ENCODE data around the gene LHX2.

The LHX2 gene

DNA sequence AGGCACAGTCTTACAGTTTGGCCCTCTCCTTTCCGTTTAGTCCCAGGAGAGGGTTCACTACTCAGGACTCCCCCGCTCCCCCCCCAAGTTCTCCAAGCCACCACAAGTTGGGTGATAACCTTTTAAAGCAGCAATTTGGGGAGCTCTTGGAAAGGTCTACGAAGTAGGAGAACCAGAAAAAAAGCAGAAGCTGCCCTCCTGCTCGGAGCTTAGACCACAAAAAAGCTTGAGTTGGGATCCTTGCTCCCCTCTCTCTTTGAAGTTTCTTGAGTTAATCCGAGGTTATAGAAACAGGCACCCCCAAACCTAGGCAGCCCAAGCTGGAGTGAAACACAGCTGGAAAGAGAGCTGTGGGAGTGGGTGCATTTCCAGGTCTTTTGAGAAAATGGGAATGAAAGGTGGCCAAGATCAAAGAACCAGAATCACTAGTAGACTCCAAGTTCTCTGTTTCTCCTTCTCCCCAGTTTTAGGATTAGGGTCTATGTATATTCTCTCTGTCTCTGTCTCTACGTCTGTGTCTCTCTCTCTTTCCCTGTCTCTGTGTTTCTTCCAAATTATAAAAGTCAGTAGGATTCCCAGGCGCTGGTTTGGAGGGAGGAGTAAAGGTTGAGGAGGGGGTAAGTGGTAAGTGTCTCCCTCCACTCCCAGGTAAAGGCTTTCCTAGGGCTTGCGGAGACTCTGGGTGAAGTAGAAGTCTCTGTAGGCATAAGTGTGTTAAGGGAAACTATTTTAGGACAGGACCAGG, 2.8 kb downstream of the LHX2 start:
- no peak for DNase-seq

DNA sequence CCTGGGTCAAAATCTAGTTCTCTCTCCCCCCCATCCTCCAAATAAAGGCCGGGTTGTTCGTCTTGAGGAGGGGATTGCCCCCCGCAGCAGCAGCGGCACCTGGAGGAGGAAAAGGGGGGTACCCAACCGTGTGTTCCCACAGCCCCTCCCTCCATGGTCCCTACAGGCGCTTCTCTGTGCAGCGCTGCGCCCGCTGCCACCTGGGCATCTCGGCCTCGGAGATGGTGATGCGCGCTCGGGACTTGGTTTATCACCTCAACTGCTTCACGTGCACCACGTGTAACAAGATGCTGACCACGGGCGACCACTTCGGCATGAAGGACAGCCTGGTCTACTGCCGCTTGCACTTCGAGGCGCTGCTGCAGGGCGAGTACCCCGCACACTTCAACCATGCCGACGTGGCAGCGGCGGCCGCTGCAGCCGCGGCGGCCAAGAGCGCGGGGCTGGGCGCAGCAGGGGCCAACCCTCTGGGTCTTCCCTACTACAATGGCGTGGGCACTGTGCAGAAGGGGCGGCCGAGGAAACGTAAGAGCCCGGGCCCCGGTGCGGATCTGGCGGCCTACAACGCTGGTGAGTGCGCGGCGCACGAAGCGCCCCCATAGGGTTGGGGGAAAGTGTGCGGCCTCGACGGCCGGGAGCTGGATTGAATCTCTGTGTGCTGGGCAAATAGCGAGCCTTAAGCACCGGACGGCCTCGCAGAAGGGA, 3.5 kb downstream of the LHX2 start:
- no peak for DNase-seq

DNA sequence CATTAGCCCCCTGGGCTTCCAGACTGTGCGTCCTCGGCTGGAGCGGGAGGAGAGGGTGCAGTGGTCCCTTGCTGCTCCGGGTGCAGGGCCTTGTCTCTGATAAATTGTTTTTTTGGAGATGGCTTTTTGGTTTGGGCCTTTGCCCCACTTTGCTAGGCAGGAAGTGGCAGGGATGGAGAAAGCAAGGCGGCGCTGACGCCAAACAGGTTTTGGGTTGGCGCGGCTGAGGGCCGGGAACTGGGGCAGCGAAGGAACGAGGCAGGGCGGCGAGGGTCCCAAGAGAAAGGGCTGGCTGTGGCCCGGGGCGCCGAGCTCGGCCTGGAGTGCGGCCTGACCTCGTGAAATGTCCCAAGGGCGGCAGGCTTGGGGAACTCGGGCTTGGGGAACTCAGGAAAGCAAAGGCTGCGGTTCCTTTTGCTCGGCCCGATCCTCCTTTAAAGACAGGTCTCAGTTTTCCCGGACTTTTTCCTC, 4.1 kb downstream of the LHX2 start:
- DNase-seq, result no peak

DNA sequence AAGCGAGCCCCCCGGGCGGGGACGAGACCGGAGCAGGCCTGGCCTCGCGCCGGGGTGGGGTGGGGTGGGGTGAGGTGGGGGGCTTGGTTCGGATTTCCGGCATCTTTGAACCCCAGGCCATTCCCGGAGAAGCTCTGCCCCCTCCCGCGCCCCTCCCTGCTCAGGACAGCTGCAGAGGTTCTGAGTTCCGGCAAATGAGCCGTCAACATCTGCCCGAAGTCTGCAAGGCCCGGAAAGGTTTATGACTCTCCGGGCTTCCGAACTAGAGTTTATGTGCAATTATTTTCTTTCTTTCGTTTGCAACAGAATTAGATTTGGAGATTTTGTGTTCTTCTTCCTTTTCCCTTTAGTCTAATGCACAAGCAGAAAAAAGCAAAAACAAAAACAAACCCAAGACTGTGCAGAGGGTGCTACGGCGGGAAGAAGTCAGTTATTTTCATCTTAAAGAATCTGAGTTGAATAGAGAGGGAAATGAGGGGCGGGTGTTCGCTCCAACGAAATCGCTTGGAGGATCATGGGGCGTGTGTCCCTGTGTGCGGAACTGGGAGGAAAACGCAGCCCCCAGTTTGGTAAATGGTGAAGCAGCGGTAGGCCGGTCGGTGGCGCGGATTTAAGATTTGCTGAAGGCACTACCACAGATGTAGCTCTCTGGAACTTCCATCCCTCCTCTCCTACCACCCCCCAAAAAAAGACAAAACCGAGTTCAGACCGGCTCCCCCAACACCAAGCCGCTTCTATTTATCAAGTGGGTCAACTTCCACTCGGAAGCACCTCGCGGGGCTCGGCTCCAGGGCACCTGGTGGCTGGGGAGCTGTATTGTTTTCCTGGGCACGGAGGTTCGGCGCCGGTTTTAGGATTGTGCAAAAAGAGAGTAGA, 4.8 kb downstream of the LHX2 start:
- no peak for DNase-seq

DNA sequence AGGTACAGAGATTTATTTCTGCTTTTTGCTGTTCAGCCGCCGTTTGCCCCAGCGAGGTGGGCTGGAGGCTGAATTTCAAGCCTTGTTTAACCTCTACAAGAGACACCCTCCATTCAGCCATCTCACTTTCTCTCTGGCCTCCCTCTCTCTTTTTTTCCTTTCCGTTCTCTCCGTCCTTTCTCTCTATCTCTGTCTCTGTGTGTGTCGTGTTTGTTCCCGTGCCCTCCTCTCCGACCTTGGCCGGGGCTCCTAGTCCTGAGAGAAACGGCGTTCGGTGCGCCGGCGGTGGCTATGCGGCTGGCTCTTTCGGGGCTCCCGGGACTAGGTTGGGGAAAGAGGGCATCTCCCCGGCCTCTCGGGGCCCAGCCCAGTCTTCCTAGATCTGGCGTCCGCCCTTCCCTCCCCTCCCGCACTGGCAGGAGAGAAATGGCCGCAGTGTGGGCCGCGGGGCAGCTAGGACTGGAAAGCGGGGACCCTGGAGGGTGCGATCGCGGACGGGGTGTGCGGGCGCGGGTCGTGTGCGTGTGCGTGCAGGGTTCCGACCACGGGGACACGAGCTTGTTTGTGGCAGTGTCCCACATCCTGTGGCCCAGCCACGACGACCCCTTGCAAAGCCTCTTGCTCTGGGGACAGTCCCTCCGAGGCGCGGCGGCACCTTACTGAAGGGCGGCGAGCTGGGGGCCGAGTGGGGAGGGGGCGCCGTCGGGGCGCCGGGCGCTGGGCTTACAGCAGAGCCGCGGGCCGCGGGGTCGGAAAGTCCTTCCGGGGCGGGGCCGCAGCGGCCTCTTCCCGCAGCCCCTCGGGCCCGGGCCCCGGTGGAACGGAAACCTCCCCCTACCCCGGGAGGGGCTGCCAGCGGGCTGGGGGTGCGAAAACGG, 5.7 kb downstream of the LHX2 start:
- no peak for DNase-seq

DNA sequence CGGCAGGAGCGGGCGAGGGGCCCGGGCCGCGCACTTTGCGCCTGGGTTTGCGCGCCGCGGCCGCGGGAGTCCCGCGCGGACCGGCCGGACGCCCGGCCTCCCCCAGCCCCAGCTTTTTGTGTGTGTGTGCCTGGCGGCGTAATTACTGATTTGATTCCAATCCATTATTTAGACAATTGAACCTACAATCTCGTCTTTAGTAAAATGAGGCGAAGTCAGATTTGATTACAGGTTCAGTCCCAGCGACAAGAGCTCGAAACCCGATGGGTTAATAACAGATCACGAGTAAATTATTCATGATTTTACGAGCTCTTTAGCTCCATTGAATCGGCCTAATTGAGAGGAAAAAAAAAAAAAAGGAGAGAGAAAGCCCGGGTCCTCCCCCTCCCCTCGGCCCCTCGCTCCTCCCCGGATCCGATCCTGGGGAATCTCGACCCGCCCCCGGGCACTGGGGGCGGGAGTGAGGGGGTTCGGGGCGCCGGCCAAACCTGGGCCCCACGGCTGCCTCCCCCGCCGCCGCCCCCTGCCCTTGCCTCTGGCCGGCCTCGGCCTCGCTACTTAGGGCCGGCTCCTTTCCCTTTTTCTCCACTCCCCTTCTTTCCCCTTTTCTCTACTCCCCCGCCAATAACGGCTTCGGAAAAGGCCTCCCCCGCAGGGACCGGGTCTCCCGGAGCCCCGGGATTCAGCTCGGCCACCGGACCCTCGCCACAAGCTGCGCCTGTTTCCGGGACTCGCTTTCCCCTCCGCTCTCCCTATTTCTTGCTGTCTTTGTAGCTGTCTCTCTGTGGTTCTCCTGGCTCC, 6.6 kb downstream of the LHX2 start:
- DNase-seq, result no peak

DNA sequence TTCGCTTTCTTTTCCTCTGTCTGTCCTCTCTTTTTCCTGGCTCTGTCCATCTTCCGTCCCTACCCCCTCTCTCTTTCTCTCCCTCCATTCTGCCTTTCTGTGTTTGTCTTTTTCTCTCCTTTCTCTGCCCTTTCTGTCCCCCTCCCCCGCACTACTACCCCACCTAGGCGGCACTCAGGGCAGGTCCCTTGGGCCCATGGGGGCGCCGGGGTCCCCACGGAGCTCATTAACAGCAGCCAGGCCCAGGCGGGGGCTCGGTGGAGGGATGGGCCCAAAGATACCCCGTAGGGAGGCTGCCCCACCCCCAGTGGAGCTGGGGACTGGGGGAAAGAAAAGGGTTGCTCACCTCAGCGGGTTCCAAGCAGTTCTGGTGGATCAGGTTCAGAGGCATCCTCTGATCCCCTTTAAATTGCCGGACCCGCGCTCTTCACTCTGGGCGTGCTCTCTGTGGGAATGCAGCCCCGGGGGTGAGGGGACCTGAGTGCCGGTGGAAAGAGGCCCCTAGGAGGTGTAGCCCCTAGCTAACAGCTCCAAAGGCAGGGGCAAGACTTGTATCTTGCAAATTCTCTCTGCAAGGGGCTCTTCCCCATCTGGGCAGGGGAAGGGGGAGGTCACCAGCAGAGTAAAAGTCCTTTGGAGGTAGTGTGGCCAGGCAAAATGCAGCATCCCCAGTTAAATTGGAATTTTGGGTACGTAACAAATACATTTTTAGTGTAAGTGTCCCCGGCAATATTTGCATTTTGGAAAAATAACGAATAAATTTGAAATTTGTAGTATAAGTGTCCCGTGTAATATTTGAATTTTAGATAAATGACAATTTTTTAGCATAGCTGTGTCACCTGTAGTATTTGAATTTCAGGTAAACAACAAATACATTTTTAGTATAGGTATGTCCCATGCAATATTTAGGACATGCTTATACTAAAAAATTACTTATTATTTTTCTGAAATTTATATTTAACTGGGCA, 7.4 kb downstream of the LHX2 start:
- no peak for DNase-seq

DNA sequence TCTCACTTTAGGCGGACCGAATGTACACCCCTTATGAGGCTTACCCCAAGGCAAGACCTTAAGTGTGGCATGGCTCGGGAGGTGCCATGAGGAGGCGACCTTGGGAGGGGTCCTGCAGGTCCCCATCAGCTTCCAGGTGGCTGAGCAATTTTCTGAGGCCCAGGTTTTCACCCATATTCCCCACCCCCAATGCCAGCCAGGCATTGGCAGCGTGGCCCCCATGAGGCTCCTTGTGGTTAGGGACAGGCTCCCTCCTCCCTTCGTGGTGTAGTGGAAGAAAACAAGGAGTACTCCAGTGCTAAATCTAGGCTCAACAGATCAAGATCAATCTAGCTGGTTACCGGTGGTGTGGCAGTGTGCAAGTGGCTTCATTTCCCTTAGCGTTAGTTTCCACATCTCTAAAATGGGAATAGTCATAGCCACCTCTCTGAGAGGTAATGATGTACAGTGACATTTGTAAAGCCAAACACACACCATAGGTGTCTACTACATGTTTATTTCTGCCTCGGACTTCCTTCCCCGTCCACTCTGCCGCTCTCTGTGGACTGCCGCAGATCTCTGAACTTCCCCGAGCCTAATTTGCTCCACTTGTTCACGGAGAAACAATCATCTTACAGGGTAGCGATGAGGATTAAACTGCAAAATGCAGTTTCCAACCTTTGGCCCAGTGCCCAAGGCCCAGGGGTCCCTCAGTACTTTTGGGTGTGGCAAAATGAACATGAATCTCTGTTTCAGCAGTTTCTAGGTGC, 8.4 kb downstream of the LHX2 start:
- no peak for DNase-seq

DNA sequence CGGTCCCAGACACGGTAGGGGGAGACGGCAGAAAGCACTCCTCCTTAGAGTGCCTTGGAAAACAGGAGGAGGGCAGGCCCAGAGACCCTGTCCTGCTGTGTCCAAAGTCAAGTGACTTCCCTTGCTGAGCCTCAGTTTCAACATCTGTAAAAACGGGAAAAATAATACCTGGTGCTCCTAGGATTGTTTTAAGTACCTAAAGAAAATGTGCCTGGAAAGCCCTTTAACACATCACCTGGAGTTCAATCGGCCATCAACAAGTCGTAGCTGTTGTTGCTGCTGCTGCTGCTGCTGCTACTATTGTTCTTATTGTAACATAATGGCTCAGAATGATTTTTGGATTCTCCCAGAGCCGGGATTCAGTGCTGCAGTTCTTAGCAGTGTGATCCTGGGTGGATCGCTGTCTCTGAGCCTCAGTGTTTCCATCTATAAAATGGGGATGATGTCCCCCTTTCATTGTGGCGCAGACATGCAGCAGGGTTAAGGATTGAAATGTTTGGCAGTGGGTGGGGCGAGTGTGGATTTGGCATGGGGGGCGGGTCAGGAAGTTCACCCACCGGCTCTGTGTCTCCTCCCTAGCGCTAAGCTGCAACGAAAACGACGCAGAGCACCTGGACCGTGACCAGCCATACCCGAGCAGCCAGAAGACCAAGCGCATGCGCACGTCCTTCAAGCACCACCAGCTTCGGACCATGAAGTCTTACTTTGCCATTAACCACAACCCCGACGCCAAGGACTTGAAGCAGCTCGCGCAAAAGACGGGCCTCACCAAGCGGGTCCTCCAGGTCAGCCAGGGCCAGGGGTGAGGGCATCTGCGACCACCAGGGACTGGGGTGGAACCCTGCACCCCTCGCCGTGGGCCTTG, 9.2 kb downstream of the LHX2 start:
- DNase-seq, result no peak

DNA sequence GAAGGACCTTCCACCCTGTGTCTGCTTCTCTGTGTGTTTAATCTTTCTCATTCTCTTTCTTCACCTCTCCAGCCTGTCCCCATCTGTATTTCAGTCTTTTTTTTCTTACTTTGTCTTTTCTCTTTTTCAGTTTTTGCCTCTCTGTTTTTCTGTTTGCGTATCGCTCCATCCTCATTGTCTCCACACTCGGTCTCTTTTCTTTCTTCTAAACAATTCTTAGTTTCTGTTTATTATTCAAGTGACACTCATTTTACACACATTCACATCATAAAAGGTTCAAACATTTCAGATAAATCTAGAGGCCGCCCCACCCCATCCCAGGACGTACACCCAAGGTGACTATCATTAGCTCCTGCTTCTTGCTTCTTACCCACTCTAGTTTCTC, 9.8 kb downstream of the LHX2 start:
- no peak for DNase-seq

DNA sequence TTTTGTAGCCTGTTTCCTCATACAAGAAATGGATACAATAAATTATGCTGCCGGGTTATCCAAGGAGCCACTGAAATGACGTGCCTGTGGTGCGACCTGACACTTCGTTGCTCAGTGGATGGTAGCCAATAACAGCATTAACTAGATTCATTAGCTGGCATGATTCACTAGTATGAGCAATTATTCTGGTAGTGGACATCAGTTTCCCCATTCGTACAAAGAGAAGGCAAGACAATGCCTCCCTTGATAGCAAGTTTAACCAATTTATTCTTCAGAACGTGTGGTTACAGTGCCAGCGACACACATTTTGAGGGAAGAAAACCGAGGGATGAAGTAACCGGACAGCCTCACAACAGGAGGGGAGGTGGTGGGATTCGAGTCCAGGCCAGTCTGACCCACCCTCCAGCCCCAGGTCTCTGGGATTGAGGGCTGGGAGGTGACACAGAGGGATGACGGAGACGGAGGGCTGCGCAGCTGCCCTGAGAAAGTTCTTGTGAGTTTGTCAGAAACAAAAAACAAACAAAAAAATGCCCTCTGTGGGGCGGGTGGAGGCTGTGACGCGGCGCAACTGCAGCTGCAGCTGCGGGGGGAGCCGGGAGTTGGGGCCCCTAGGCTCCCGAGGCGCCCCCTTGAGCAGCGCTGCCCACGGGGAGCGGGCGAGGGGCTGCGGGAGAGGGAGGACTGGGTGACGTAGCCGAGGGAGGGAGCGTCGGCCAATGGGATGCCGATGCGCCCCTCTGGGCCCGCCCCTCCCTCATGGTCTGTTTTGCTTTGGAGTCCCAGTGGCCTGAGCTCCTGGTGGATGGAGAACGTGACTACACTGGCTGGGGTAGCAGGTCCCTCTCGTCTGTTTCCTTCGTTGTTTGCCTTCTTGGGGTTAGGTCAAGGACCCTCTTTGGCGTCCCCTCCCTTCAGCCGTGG, 10.9 kb downstream of the LHX2 start:
- DNase-seq, result no peak

DNA sequence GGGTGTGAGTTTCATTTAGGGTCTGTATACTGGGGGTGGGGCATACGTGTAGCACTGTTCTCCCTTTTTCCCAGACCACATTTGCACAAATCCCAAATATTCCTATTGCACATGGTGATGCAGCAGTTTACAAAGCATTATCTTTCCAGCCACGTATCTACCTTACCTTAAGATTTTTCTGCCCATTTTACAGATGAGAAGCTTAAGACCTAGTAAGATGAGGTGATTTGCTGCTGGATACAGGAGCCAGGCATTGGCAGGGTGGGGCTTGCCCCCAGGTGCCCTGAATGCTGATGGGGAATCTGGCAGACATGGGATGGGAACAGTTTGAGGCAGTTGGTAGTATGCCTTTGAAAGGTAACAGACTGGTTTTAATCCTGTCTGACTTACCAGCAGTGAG, 12.5 kb downstream of the LHX2 start:
- DNase-seq, result no peak

DNA sequence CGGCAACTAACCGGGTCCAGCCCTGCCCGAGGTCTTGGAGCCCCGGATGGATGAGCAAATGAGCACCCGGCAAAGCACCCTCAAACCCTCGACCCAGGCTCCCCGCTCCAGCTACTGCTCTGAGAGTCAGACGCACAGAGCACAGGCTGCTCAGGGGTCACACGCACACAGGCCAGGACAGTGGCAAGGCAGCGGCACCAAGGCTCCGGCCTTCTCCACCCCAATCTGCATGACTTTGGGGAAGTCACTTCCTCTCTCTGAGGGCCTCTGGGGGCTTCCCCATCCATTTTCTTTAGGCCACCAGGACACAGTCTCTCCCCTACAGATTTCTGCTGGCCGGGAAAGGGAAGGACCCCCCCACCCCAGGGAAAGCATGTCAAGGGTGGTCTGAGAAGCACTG, 18.0 kb downstream of the LHX2 start:
- DNase-seq, result no peak

DNA sequence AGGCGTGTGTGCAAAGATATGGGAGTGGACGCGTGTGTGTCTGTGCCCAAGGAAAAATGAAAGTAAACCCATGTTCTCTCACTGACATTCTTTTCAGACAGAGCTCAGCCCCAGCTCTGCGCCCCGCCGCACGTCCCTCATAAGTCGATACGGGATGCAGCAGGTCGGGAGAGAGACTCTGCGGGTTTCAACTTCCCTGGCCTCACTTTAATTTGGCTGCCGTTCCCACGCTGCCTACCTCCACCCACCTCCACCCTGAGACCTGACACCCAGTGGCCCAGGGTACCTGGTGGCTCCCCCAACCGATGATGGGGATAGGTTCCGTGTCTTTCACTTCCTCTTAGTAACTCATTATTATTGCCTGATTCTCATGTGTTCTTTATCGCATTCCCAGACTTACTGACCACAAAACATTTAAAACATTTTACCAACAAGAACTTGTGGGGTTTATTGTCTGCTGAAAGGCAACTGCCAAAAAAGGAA, 19.4 kb downstream of the LHX2 start:
- no peak for DNase-seq

DNA sequence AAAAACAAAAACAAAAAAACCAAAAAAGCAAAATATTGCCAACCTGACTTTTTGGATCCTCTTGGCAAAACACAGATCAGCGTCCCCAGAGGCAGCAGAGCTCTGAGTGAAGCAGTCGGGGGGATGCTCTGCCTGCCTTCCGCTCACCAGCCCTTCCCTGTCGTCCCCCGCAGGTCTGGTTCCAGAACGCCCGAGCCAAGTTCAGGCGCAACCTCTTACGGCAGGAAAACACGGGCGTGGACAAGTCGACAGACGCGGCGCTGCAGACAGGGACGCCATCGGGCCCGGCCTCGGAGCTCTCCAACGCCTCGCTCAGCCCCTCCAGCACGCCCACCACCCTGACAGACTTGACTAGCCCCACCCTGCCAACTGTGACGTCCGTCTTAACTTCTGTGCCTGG, 20.7 kb downstream of the LHX2 start:
- no peak for DNase-seq

DNA sequence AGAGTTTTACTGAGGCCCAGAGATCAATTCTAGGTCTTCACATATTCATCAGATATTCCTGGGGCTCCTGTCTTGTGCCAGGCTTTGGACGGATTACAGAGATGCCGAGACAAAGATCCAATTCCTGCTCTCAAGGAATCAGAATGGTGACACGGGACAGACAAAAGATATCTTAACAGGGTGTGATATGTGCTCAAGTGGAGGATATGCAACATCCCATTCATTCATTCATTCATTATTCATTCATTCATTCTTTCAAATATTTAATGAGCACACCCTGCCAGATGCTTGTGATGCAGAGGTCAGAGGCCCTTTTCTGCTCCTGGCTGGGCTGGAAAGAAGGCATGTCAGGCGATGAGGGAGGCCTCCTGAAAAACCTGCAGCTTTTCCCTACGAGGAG, 21.8 kb downstream of the LHX2 start:
- no peak for DNase-seq

DNA sequence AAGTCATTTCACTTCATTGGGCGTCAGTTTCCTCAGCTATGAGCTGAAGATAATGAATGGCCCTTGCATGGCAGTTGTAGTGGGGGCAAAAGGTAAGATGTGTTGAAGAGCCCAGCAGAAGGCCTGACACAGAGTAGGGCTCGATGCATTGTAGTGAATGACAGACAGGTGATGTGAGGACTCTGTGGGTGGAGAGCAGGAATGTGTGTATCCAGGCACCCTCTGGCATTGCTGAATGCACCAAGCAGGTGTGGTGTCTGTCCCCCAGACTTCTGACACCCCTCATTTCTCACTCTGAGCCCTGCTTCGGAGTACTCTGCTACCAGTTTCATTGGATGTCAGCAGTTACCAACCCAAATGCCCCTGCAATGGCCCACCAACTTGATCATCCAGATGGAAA, 22.4 kb downstream of the LHX2 start:
- DNase-seq, result no peak

All from NCI-H2081 (cell line).